ENCODE measurements around the gene BPTF.
"Not testable (repeated sequence)": the region's sequence is repeated elsewhere in the genome, so short reads cannot be mapped to it uniquely, and the experiment has no call there.

BPTF gene

GRCh38 chr17:67891481-67892119 lies 66.3 kb downstream of the BPTF start:
- no peak for DNase-seq (ENCODE audit: low spot score)

GRCh38 chr17:67902511-67903231 lies 77.4 kb downstream of the BPTF start:
- no peak for DNase-seq (ENCODE audit: low spot score)

GRCh38 chr17:67905298-67905697 lies 80.0 kb downstream of the BPTF start:
- DNase-seq (ENCODE audit: low spot score), result not testable (repeated sequence)

GRCh38 chr17:67910117-67910803 lies 85.0 kb downstream of the BPTF start:
- not testable (repeated sequence) for DNase-seq (ENCODE audit: low spot score)

GRCh38 chr17:67911059-67911782 lies 85.9 kb downstream of the BPTF start:
- no peak for DNase-seq (ENCODE audit: low spot score)

GRCh38 chr17:67912088-67912487 lies 86.8 kb downstream of the BPTF start:
- no peak for DNase-seq (ENCODE audit: low spot score)

- DNase-seq (ENCODE audit: low spot score), result no peak
Observed at GRCh38 chr17:67912656-67913055, 87.4 kb downstream of the BPTF start.

- no peak for DNase-seq (ENCODE audit: low spot score)
Observed at GRCh38 chr17:67920212-67920611, 94.9 kb downstream of the BPTF start.

GRCh38 chr17:67922503-67922902 lies 97.2 kb downstream of the BPTF start:
- no peak for DNase-seq (ENCODE audit: low spot score)

GRCh38 chr17:67928842-67929241 lies 103.5 kb downstream of the BPTF start:
- not testable (repeated sequence) for DNase-seq (ENCODE audit: low spot score)

GRCh38 chr17:67931227-67931626 lies 105.9 kb downstream of the BPTF start:
- no peak for DNase-seq (ENCODE audit: low spot score)

GRCh38 chr17:67942810-67943209 lies 117.5 kb downstream of the BPTF start:
- DNase-seq (ENCODE audit: low spot score), result peak; percentile 1

GRCh38 chr17:67944035-67944434 lies 118.7 kb downstream of the BPTF start:
- DNase-seq (ENCODE audit: low spot score), result no peak

GRCh38 chr17:67946513-67946912 lies 121.2 kb downstream of the BPTF start:
- no peak for DNase-seq (ENCODE audit: low spot score)

GRCh38 chr17:67947325-67947813 lies 122.1 kb downstream of the BPTF start:
- no peak for DNase-seq (ENCODE audit: low spot score)

- no peak for DNase-seq (ENCODE audit: low spot score)
Observed at GRCh38 chr17:67950945-67951344, 125.6 kb downstream of the BPTF start.

GRCh38 chr17:67959510-67959909 lies 134.2 kb downstream of the BPTF start:
- no peak for DNase-seq (ENCODE audit: low spot score)

GRCh38 chr17:67960276-67960675 lies 135.0 kb downstream of the BPTF start:
- not testable (repeated sequence) for DNase-seq (ENCODE audit: low spot score)

GRCh38 chr17:67962156-67962555 lies 136.9 kb downstream of the BPTF start:
- not testable (repeated sequence) for DNase-seq (ENCODE audit: low spot score)

- DNase-seq (ENCODE audit: low spot score), result peak; percentile 84
Observed at GRCh38 chr17:67963145-67963572, 137.9 kb downstream of the BPTF start.

- DNase-seq (ENCODE audit: low spot score), result no peak
Observed at GRCh38 chr17:67970783-67971182, 145.5 kb downstream of the BPTF start.

- no peak for DNase-seq (ENCODE audit: low spot score)
Observed at GRCh38 chr17:67974185-67974584, 148.9 kb downstream of the BPTF start.
